ENCODE results near the gene HYOU1.
A peak's percentile ranks its signal among the peaks of the same experiment; 100 is the strongest.
"Not testable (repeated sequence)": the region's sequence is repeated elsewhere in the genome, so short reads cannot be mapped to it uniquely, and the experiment has no call there.

HYOU1 gene

GRCh38 chr11:119081682-119082260, 24.8 kb upstream of the HYOU1 start:
- H3K4me1 ChIP-seq: peaks cover 17 to 55% (median 20%) of the 10 kb centered on the region in 10 experiments
- H3K27me3 ChIP-seq: no peaks in the 10 kb centered on the region
- H3K9ac ChIP-seq: peak overlapping the region in 3 of 11 experiments; percentile 38 to 49 (median 40); a peak in 3 of 22 replicates
- H3K4me3 ChIP-seq: no peak overlapping the region
- H4K20me1 ChIP-seq: peaks cover 0 to 46% (median 0%) of the 10 kb centered on the region in 11 experiments; a peak in 6 of 22 replicates
- TF ChIP-seq Cebpa-rat (IDR thresholded peaks at IDR 0.05): no peak
- peak overlapping the region in 3 of 11 experiments; percentile 65 to 70 (median 66); a peak in 6 of 22 replicates for H3K4me2 ChIP-seq
- peak overlapping the region in 2 of 11 experiments; percentile 37 to 53; a peak in 4 of 22 replicates for H3K27ac ChIP-seq
- H3K36me3 ChIP-seq: peaks cover 60 to 68% (median 62%) of the 10 kb centered on the region in 11 experiments
- H3K9me3 ChIP-seq (replicated peaks in 1 of 11): no peaks in the 10 kb centered on the region

GRCh38 chr11:119078675-119079420, 21.8 kb upstream of the HYOU1 start:
- TF ChIP-seq Cebpa-rat (IDR thresholded peaks at IDR 0.05): no peak
- peaks cover 89 to 97% (median 91%) of the 10 kb centered on the region in 11 experiments for H3K36me3 ChIP-seq
- H3K27ac ChIP-seq: no peak overlapping the region

GRCh38 chr11:119077839-119078238, 20.8 kb upstream of the HYOU1 start:
- no peaks in the 10 kb centered on the region for H3K9me3 ChIP-seq (replicated peaks in 1 of 11)
- H3K4me1 ChIP-seq: peaks cover 0 to 28% (median 0%) of the 10 kb centered on the region in 10 experiments; a peak in 7 of 20 replicates
- H3K27me3 ChIP-seq: no peaks in the 10 kb centered on the region
- peaks cover 98 to 100% (median 99%) of the 10 kb centered on the region in 11 experiments for H3K36me3 ChIP-seq
- 0 out of 22 replicates have a peak overlapping the region, but pooled peaks of 1 of the 11 experiments have one; percentile 15 for H3K9ac ChIP-seq
- H3K4me3 ChIP-seq: no peak overlapping the region
- H3K4me2 ChIP-seq: no peak overlapping the region
- TF ChIP-seq Cebpa-rat (IDR thresholded peaks at IDR 0.05): no peak
- H4K20me1 ChIP-seq: peaks cover 0 to 58% (median 0%) of the 10 kb centered on the region in 11 experiments; a peak in 8 of 22 replicates
- no peak overlapping the region for H3K27ac ChIP-seq

More at GRCh38 chr11:119078675-119079420, 21.8 kb upstream of the HYOU1 start:
- peaks cover 0 to 33% (median 0%) of the 10 kb centered on the region in 10 experiments; a peak in 7 of 20 replicates for H3K4me1 ChIP-seq
- no peak overlapping the region for H3K4me2 ChIP-seq
- no peaks in the 10 kb centered on the region for H3K9me3 ChIP-seq (replicated peaks in 1 of 11)
- H3K27me3 ChIP-seq: no peaks in the 10 kb centered on the region
- H3K4me3 ChIP-seq: no peak overlapping the region
- H4K20me1 ChIP-seq: peaks cover 0 to 50% (median 0%) of the 10 kb centered on the region in 11 experiments; a peak in 6 of 22 replicates
- H3K9ac ChIP-seq: no peak overlapping the region

- peaks cover 32 to 48% (median 37%) of the 10 kb centered on the region in 10 experiments for H3K4me1 ChIP-seq
- peak within 1 kb of the TSS; percentile 79 to 91 (median 87) for H3K27ac ChIP-seq
- no peak for TF ChIP-seq Cebpa-rat (IDR thresholded peaks at IDR 0.05)
- no peaks in the 10 kb centered on the region for H3K27me3 ChIP-seq
- peak within 1 kb of the TSS; percentile 85 to 95 (median 91) for H3K9ac ChIP-seq
- H3K9me3 ChIP-seq (replicated peaks in 1 of 11): no peaks in the 10 kb centered on the region
- peak within 1 kb of the TSS; percentile 77 to 98 (median 92) for H3K4me3 ChIP-seq
- peaks cover 0 to 11% (median 0%) of the 10 kb centered on the region in 11 experiments; a peak in 4 of 22 replicates for H4K20me1 ChIP-seq
- H3K4me2 ChIP-seq: peak within 1 kb of the TSS; percentile 82 to 97 (median 92)
- peaks cover 27 to 37% (median 35%) of the 10 kb centered on the region in 11 experiments for H3K36me3 ChIP-seq
Observed at GRCh38 chr11:119067371-119068222, 10.6 kb upstream of the HYOU1 start, which contains the start of gene VPS11. TSS of gene VPS11 (plus strand) at chr11:119067818. CDS start at chr11:119067824, 6 bp downstream.

- H3K9me3 ChIP-seq (replicated peaks in 1 of 11): no peaks in the 10 kb centered on the region
- H3K9ac ChIP-seq: 0 out of 22 replicates have a peak overlapping the region, but pooled peaks of 1 of the 11 experiments have one; percentile 1
- peaks cover 32 to 46% (median 37%) of the 10 kb centered on the region in 10 experiments for H3K4me1 ChIP-seq
- no peak overlapping the region for H3K4me3 ChIP-seq
- H4K20me1 ChIP-seq: no peaks in the 10 kb centered on the region
- peak overlapping the region in 10 of 11 experiments; percentile 82 to 97 (median 92); a peak in 11 of 22 replicates for H3K4me2 ChIP-seq
- no peak for TF ChIP-seq Cebpa-rat (IDR thresholded peaks at IDR 0.05)
- H3K27ac ChIP-seq: no peak overlapping the region
- H3K27me3 ChIP-seq: no peaks in the 10 kb centered on the region
- peaks cover 5 to 29% (median 13%) of the 10 kb centered on the region in 11 experiments for H3K36me3 ChIP-seq
Observed at GRCh38 chr11:119065369-119065768, 8.4 kb upstream of the HYOU1 start.

- Histone ChIP-seq H3K27ac (no peak overlapping the region), H3K4me1 (peaks cover 22 to 34% (median 27%) of the 10 kb centered on the region in 10 experiments), H4K20me1 (no peaks in the 10 kb centered on the region), H3K9ac (peak overlapping the region in 2 of 11 experiments; percentile 7 to 29; a peak in 1 of 22 replicates), H3K4me3 (no peak overlapping the region), H3K9me3 (replicated peaks in 1 of 11) (peaks cover 0 to 2% (median 0%) of the 10 kb centered on the region in 11 experiments; a peak in 2 of 22 replicates), H3K4me2 (no peak overlapping the region), H3K36me3 (peaks cover 0 to 15% (median 0%) of the 10 kb centered on the region in 11 experiments; a peak in 2 of 22 replicates), H3K27me3 (no peaks in the 10 kb centered on the region)
- no peak for TF ChIP-seq Cebpa-rat (IDR thresholded peaks at IDR 0.05)
Observed at GRCh38 chr11:119062779-119063178, 5.8 kb upstream of the HYOU1 start.

GRCh38 chr11:119061256-119061655, 4.3 kb upstream of the HYOU1 start:
- Histone ChIP-seq H4K20me1 (peaks cover 0 to 5% (median under 1%) of the 10 kb centered on the region in 11 experiments; a peak in 5 of 22 replicates), H3K4me2 (no peak overlapping the region), H3K4me1 (peaks cover 15 to 27% (median 19%) of the 10 kb centered on the region in 10 experiments), H3K4me3 (no peak overlapping the region), H3K27me3 (no peaks in the 10 kb centered on the region), H3K36me3 (peaks cover 0 to 15% (median 0%) of the 10 kb centered on the region in 11 experiments; a peak in 2 of 22 replicates), H3K9ac (no peak overlapping the region), H3K27ac (no peak overlapping the region), H3K9me3 (replicated peaks in 1 of 11) (peaks cover 0 to 2% (median 0%) of the 10 kb centered on the region in 11 experiments; a peak in 2 of 22 replicates)
- TF ChIP-seq Cebpa-rat (IDR thresholded peaks at IDR 0.05): no peak

GRCh38 chr11:119059128-119059527, 2.1 kb upstream of the HYOU1 start:
- peaks cover 20 to 33% (median 24%) of the 10 kb centered on the region in 10 experiments for H3K4me1 ChIP-seq
- peaks cover 12 to 31% (median 16%) of the 10 kb centered on the region in 11 experiments for H3K36me3 ChIP-seq
- not testable (repeated sequence) for H3K9ac ChIP-seq; H3K4me2 ChIP-seq; H3K27ac ChIP-seq; H3K27me3 ChIP-seq; H3K4me3 ChIP-seq; H3K9me3 ChIP-seq (replicated peaks in 1 of 11)
- peaks cover 6 to 26% (median 22%) of the 10 kb centered on the region in 11 experiments; a peak in 19 of 22 replicates for H4K20me1 ChIP-seq

All from BLaER1 treated with 17β-estradiol and CSF1 and Interleukin-3, amounts not matched to agents 10 nM and 100 nM (cell line).